OCI-LY1 (cell line): Measurements from ENCODE around the gene RNF40.

ENCODE experiments used
- EZH2 ChIP-seq: fragments of 200-600 bp; sonication (generic), shearing (Covaris generic); IDR thresholded peaks from 2 replicates; pipeline ENCODE4 v1.8.0; 2017; ENCODE audit warnings: borderline replicate concordance, mixed run types, mild to moderate bottlenecking, antibody characterized with exemption, low read length, moderate library complexity, mixed read lengths
- TF ChIP-seq, protein P1 (sequence below): fragments of 200-600 bp; sonication (generic), shearing (Covaris generic); IDR thresholded peaks from 2 replicates; pipeline ENCODE4 v1.5.1; 2017; ENCODE audit warnings: mild to moderate bottlenecking, antibody characterized with exemption, low read length, moderate library complexity, mixed read lengths

DNA sequence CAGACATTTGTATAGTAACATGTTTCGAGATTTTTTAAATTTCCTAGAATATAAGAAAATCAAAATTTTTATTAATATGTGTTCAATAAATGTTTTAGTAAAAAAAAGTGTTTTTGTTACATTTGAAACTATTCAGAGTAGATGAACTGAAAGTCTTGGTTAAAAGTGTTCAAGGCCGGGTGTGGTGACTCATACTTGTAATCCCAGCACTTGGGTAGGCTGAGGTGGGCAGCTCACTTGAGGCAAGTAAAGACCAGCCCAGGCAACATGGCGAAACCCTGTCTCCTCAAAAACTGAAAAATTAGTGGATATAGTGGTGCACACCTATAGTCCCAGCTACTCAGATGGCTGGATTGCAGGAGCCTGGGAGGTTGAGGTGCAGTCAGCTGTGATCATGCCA, 30.7 kb upstream of the RNF40 start:
- TF ChIP-seq, protein P1, sequence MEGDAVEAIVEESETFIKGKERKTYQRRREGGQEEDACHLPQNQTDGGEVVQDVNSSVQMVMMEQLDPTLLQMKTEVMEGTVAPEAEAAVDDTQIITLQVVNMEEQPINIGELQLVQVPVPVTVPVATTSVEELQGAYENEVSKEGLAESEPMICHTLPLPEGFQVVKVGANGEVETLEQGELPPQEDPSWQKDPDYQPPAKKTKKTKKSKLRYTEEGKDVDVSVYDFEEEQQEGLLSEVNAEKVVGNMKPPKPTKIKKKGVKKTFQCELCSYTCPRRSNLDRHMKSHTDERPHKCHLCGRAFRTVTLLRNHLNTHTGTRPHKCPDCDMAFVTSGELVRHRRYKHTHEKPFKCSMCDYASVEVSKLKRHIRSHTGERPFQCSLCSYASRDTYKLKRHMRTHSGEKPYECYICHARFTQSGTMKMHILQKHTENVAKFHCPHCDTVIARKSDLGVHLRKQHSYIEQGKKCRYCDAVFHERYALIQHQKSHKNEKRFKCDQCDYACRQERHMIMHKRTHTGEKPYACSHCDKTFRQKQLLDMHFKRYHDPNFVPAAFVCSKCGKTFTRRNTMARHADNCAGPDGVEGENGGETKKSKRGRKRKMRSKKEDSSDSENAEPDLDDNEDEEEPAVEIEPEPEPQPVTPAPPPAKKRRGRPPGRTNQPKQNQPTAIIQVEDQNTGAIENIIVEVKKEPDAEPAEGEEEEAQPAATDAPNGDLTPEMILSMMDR: no peak
- TF ChIP-seq EZH2: no peak
